A549 treated with CORT108297 at 1 μM for 4 hours (cell line): ENCODE results near the gene RPS6KA5. TPM values are rescaled to one million over a fixed set of nuclear protein-coding genes. Genes with fewer than 3 reads are reported as not detected.

Experiments used
- total RNA-seq: library from RNA; stranded (reverse); fragments of 200-300 nt; extraction: Qiagen RNA extraction; gene quantifications from 5 replicates; pipeline ENCODE4 v1.2.3, GENCODE V29; 2022

Gene RPS6KA5
- 2.7 to 3.8 TPM (median 3.6 TPM) in 5 replicates for total RNA-seq

GRCh38 chr14:91060351-91061055 is at the start of gene RPS6KA5:
Gene RPS6KA5 (minus strand): TSS chr14:91060641. CDS start chr14:91060434, 207 bp downstream.

GRCh38 chr14:90815822-90816662 is 244.4 kb downstream of the RPS6KA5 start, which contains the start of gene TTC7B:
Gene TTC7B (minus strand): TSS chr14:90816430. CDS start chr14:90816295, 135 bp downstream.

Other genes starting within 250 kb of the RPS6KA5 start
- gene TTC7B, start 244.2 kb downstream of the RPS6KA5 start, total RNA-seq: 16.7 to 22.3 TPM (median 21.1 TPM) in 5 replicates
- 16.1 to 19.8 TPM (median 16.7 TPM) in 5 replicates for gene DGLUCY, start 53.4 kb upstream of the RPS6KA5 start, total RNA-seq
- 0.03 to 0.17 TPM (median 0.08 TPM) in 5 replicates for gene GPR68, start 184.1 kb upstream of the RPS6KA5 start, total RNA-seq